CD8-positive, alpha-beta memory T cell (primary cell): ENCODE data around the gene FAAP20. TPM values are rescaled to one million over a fixed set of nuclear protein-coding genes. Genes with fewer than 3 reads are reported as not detected.
A peak's percentile ranks its signal among the peaks of the same experiment; 100 is the strongest.

ENCODE experiments used
- CTCF ChIA-PET: fragments of 350-600 bp; sonication (Branson Sonifier 250); formaldehyde crosslinking; loops from one replicate; lab custom pipeline; 2021; ENCODE audit warnings: antibody characterized with exemption; lab: Charles Lee
- POLR2A ChIA-PET: fragments of 350-600 bp; sonication (Branson Sonifier 250); formaldehyde crosslinking; loops from one replicate; lab custom pipeline; 2021; ENCODE audit warnings: antibody characterized with exemption; lab: Charles Lee
- DNase-seq, 5 donors: peaks; one replicate each; pipeline versions ENCODE4 v3.0.0 to v3.0.0-alpha.2; 2020 to 2022; ENCODE audit warnings: mixed read lengths in 1 of 5
- H3K27ac ChIP-seq: one replicate; pipeline ENCODE4 v1.7.0; 2013; ENCODE audit warnings: low read depth, mild to moderate bottlenecking, low read length, moderate library complexity
- H3K27me3 ChIP-seq: 2 replicates; pipeline ENCODE4 v1.7.0; 2013; ENCODE audit warnings: low read length, mild to moderate bottlenecking; ENCODE audit not compliant: insufficient read depth, poor library complexity, severe bottlenecking
- H3K36me3 ChIP-seq: 2 replicates; pipeline ENCODE4 v1.7.0; 2013; ENCODE audit warnings: mild to moderate bottlenecking, low read length, moderate library complexity; ENCODE audit not compliant: insufficient read depth
- H3K4me1 ChIP-seq: 2 replicates; pipeline ENCODE4 v1.7.0; 2013; ENCODE audit warnings: mild to moderate bottlenecking, low read length, moderate library complexity; ENCODE audit not compliant: insufficient read depth
- H3K4me3 ChIP-seq: 2 replicates; pipeline ENCODE4 v1.7.0; 2013; ENCODE audit warnings: mild to moderate bottlenecking, low read length
- H3K9me3 ChIP-seq: 2 replicates; pipeline ENCODE4 v1.7.0; 2013; ENCODE audit warnings: mild to moderate bottlenecking, low read length
- H3K27ac Mint-ChIP-seq, 8 donors: one replicate each; pipeline ENCODE4 v1.8.0; 2020 to 2021; ENCODE audit warnings: mixed read lengths in 8 of 8, mild to moderate bottlenecking in 6 of 8, inconsistent platforms in 3 of 8, moderate library complexity in 3 of 8
- H3K27me3 Mint-ChIP-seq, 2 donors: one replicate each; pipeline ENCODE4 v1.8.0; 2020 to 2021; ENCODE audit warnings: mixed read lengths in 2 of 2, mild to moderate bottlenecking in 1 of 2, moderate library complexity in 1 of 2
- H3K36me3 Mint-ChIP-seq, 3 donors: one replicate each; pipeline ENCODE4 v1.8.0; 2020 to 2021; ENCODE audit warnings: mixed read lengths in 3 of 3, inconsistent platforms in 1 of 3, mild to moderate bottlenecking in 1 of 3
- H3K4me1 Mint-ChIP-seq, 3 donors: one replicate each; pipeline ENCODE4 v1.8.0; 2020 to 2021; ENCODE audit warnings: mixed read lengths in 3 of 3, inconsistent platforms in 1 of 3, mild to moderate bottlenecking in 1 of 3
- H3K4me3 Mint-ChIP-seq, 7 donors: one replicate each; pipeline ENCODE4 v1.8.0; 2020 to 2021; ENCODE audit warnings: mixed read lengths in 7 of 7, mild to moderate bottlenecking in 6 of 7, moderate library complexity in 4 of 7, inconsistent platforms in 2 of 7
- H3K9me3 Mint-ChIP-seq, 5 donors: one replicate each; pipeline ENCODE4 v1.8.0; 2020 to 2022; ENCODE audit warnings: mixed read lengths in 5 of 5, mild to moderate bottlenecking in 3 of 5, moderate library complexity in 2 of 5, inconsistent platforms in 1 of 5
- polyA plus RNA-seq: library from polyadenylated mRNA; unstranded; fragments of 300-500 nt; fragmentation: Illumina TruSeq; gene quantifications from one replicate; pipeline ENCODE4 v1.2.3, GENCODE V29; 2021
- total RNA-seq, 2 experiments: library from RNA; stranded (reverse); gene quantifications; one replicate each; pipeline ENCODE4 v1.2.3, GENCODE V29; 2021

Gene FAAP20
- total and polyA plus RNA-seq, 3 experiments from 2014 or later = 65.0 to 72.5 (median 66.4) TPM

- H3K9me3 Mint-ChIP-seq = peaks cover 0 to 2% (median 0%) of the 10 kb centered on the region in 5 donors
- H3K4me3 ChIP-seq = peak overlapping the region; percentile 91
- peaks cover 0 to 13% of the 10 kb centered on the region in 2 donors for H3K27me3 Mint-ChIP-seq
- POLR2A ChIA-PET = interaction anchor here (0.7 to 3.7 kb wide), 6 partner anchors 19 to 81 kb away, joined by 3 to 18 read pairs (median 4); no protein-coding TSS in a partner anchor
- DNase-seq = peak in 1 of 5 donors; percentile 46
- H3K36me3 Mint-ChIP-seq = peaks cover 0 to 47% (median 1%) of the 10 kb centered on the region in 3 donors
- H3K4me1 Mint-ChIP-seq = peaks cover 72 to 85% (median 75%) of the 10 kb centered on the region in 3 donors
- peak overlapping the region; percentile 64 for H3K27ac ChIP-seq
- H3K4me1 ChIP-seq = peaks cover 85% of the 10 kb centered on the region
- H3K4me3 Mint-ChIP-seq = peak overlapping the region; percentile 84 to 99 (median 94)
- no peaks in the 10 kb centered on the region for H3K9me3 ChIP-seq
- peak overlapping the region; percentile 86 to 100 (median 98) for H3K27ac Mint-ChIP-seq
- no peaks in the 10 kb centered on the region for H3K36me3 ChIP-seq
- no peaks in the 10 kb centered on the region for H3K27me3 ChIP-seq
- CTCF ChIA-PET = interaction anchor here (1.6 to 3.3 kb wide), 8 partner anchors 22 to 148 kb away, joined by 4 to 22 read pairs (median 5); partner anchors contain the start of gene FAAP20
Observed at GRCh38 chr1:2233468-2233867, 38.9 kb upstream of the FAAP20 start.

GRCh38 chr1:2232916-2233438 is 38.4 kb upstream of the FAAP20 start:
- peak overlapping the region; percentile 97 to 100 (median 99) for H3K27ac Mint-ChIP-seq
- POLR2A ChIA-PET = interaction anchor here (1.0 to 3.7 kb wide), 3 partner anchors 23 to 79 kb away, joined by 4 to 18 read pairs (median 10); no protein-coding TSS in a partner anchor
- H3K9me3 Mint-ChIP-seq = peaks cover 0 to 2% (median 0%) of the 10 kb centered on the region in 5 donors
- Histone ChIP-seq H3K4me1 (peaks cover 80% of the 10 kb centered on the region), H3K27ac (peak overlapping the region; percentile 57), H3K36me3 (no peaks in the 10 kb centered on the region), H3K4me3 (peak overlapping the region; percentile 91), H3K9me3 (no peaks in the 10 kb centered on the region), H3K27me3 (no peaks in the 10 kb centered on the region)
- peaks cover 72 to 85% (median 75%) of the 10 kb centered on the region in 3 donors for H3K4me1 Mint-ChIP-seq
- peaks cover 0 to 13% of the 10 kb centered on the region in 2 donors for H3K27me3 Mint-ChIP-seq
- peaks cover 0 to 47% (median 1%) of the 10 kb centered on the region in 3 donors for H3K36me3 Mint-ChIP-seq
- peak overlapping the region; percentile 91 to 99 (median 97) for H3K4me3 Mint-ChIP-seq
- no peak for DNase-seq
- CTCF ChIA-PET = interaction anchor here (1.8 to 4.7 kb wide), 5 partner anchors 23 to 83 kb away, joined by 6 to 22 read pairs (median 11); partner anchors contain the start of gene FAAP20

GRCh38 chr1:2232255-2232915 is 37.8 kb upstream of the FAAP20 start:
- Mint-ChIP-seq H3K27ac (peak overlapping the region; percentile 93 to 100 (median 99)), H3K4me1 (peaks cover 68 to 81% (median 72%) of the 10 kb centered on the region in 3 donors), H3K4me3 (peak overlapping the region; percentile 91 to 99 (median 97)), H3K9me3 (peaks cover 0 to 2% (median 0%) of the 10 kb centered on the region in 5 donors), H3K27me3 (peaks cover 0 to 11% of the 10 kb centered on the region in 2 donors), H3K36me3 (peaks cover 0 to 45% (median 1%) of the 10 kb centered on the region in 3 donors)
- POLR2A ChIA-PET = interaction anchor here (0.6 to 3.7 kb wide), 6 partner anchors 18 to 83 kb away, joined by 3 to 32 read pairs (median 6); partner anchors contain the start of gene FAAP20
- peak overlapping the region; percentile 57 for H3K27ac ChIP-seq
- H3K27me3 ChIP-seq = no peaks in the 10 kb centered on the region
- DNase-seq = no peak
- H3K9me3 ChIP-seq = no peaks in the 10 kb centered on the region
- CTCF ChIA-PET = interaction anchor here (0.7 to 4.7 kb wide), 9 partner anchors 8 to 149 kb away, joined by 3 to 22 read pairs (median 6); partner anchors contain the start of gene FAAP20
- no peaks in the 10 kb centered on the region for H3K36me3 ChIP-seq
- peaks cover 75% of the 10 kb centered on the region for H3K4me1 ChIP-seq
- H3K4me3 ChIP-seq = peak overlapping the region; percentile 91

- Histone ChIP-seq H3K27ac (peak overlapping the region; percentile 80), H3K4me3 (peak overlapping the region; percentile 91), H3K9me3 (no peaks in the 10 kb centered on the region), H3K27me3 (no peaks in the 10 kb centered on the region), H3K4me1 (peaks cover 68% of the 10 kb centered on the region), H3K36me3 (no peaks in the 10 kb centered on the region)
- Mint-ChIP-seq H3K27me3 (peaks cover 0 to 11% of the 10 kb centered on the region in 2 donors), H3K4me3 (peak overlapping the region; percentile 91 to 99 (median 97)), H3K36me3 (peaks cover 0 to 42% (median 1%) of the 10 kb centered on the region in 3 donors), H3K9me3 (peaks cover 0 to 2% (median 0%) of the 10 kb centered on the region in 5 donors), H3K4me1 (peaks cover 62 to 74% (median 66%) of the 10 kb centered on the region in 3 donors), H3K27ac (peak overlapping the region; percentile 93 to 100 (median 99))
- POLR2A ChIA-PET = interaction anchor here (0.6 to 3.7 kb wide), 5 partner anchors 19 to 84 kb away, joined by 3 to 32 read pairs (median 8); partner anchors contain the start of gene FAAP20
- DNase-seq = peak; percentile 63 to 85 (median 72)
- CTCF ChIA-PET = interaction anchor here (0.7 to 4.7 kb wide), 8 partner anchors 9 to 150 kb away, joined by 3 to 22 read pairs (median 6); partner anchors contain the start of gene FAAP20
Observed at GRCh38 chr1:2231532-2232254, 37.1 kb upstream of the FAAP20 start.

- Histone ChIP-seq H3K36me3 (no peaks in the 10 kb centered on the region), H3K9me3 (no peaks in the 10 kb centered on the region), H3K27ac (peak overlapping the region; percentile 80), H3K27me3 (no peaks in the 10 kb centered on the region), H3K4me3 (peak overlapping the region; percentile 91), H3K4me1 (peaks cover 60% of the 10 kb centered on the region)
- Mint-ChIP-seq H3K36me3 (peaks cover 0 to 42% (median 1%) of the 10 kb centered on the region in 3 donors), H3K9me3 (peaks cover 0 to 2% (median 0%) of the 10 kb centered on the region in 5 donors), H3K27ac (peak overlapping the region; percentile 93 to 100 (median 99)), H3K4me1 (peaks cover 59 to 71% (median 62%) of the 10 kb centered on the region in 3 donors), H3K4me3 (peak overlapping the region; percentile 91 to 99 (median 97)), H3K27me3 (peaks cover 0 to 12% of the 10 kb centered on the region in 2 donors)
- DNase-seq = peak; percentile 65 to 87 (median 77)
- ChIA-PET POLR2A (interaction anchor here (0.6 to 3.7 kb wide), 5 partner anchors 24 to 88 kb away, joined by 3 to 32 read pairs (median 8); partner anchors contain the start of gene FAAP20), CTCF (interaction anchor here (1.1 to 4.7 kb wide), 8 partner anchors 21 to 88 kb away, joined by 3 to 23 read pairs (median 6); partner anchors contain the start of gene FAAP20)
Observed at GRCh38 chr1:2230781-2231531, 36.4 kb upstream of the FAAP20 start.

- H3K27ac ChIP-seq = peak overlapping the region; percentile 80
- no peak for DNase-seq
- CTCF ChIA-PET = interaction anchor here (1.1 to 4.7 kb wide), 10 partner anchors 22 to 161 kb away, joined by 3 to 23 read pairs (median 8); partner anchors contain the start of genes FAAP20, MORN1 and RER1
Observed at GRCh38 chr1:2229911-2230731, 35.5 kb upstream of the FAAP20 start.

More at GRCh38 chr1:2229911-2230731, 35.5 kb upstream of the FAAP20 start:
- Mint-ChIP-seq H3K9me3 (peaks cover 0 to 2% (median 0%) of the 10 kb centered on the region in 5 donors), H3K4me3 (peak overlapping the region; percentile 91 to 99 (median 97)), H3K36me3 (peaks cover 0 to 37% (median 1%) of the 10 kb centered on the region in 3 donors), H3K27ac (peak overlapping the region; percentile 97 to 100 (median 99)), H3K27me3 (peaks cover 0 to 12% of the 10 kb centered on the region in 2 donors), H3K4me1 (peaks cover 51 to 63% (median 54%) of the 10 kb centered on the region in 3 donors)
- Histone ChIP-seq H3K27me3 (no peaks in the 10 kb centered on the region), H3K4me1 (peaks cover 52% of the 10 kb centered on the region), H3K4me3 (peak overlapping the region; percentile 91), H3K36me3 (no peaks in the 10 kb centered on the region), H3K9me3 (no peaks in the 10 kb centered on the region)
- POLR2A ChIA-PET = interaction anchor here (0.6 to 3.7 kb wide), 7 partner anchors 22 to 87 kb away, joined by 3 to 32 read pairs (median 10); partner anchors contain the start of gene FAAP20
